SU-DHL-6 (cell line): Measurements from ENCODE around the gene SIRPA.

Experiments
- H2AFZ ChIP-seq: fragments of 200-600 bp; sonication (generic); 2 replicates; pipeline ENCODE4 v1.6.1; 2014; ENCODE audit warnings: low read depth, mild to moderate bottlenecking, moderate library complexity, mixed read lengths, antibody characterized with exemption, low read length; ENCODE audit not compliant: severe bottlenecking
- H3F3A ChIP-seq: fragments of 200-600 bp; shearing (Covaris generic); 2 replicates; pipeline ENCODE4 v1.6.0; 2016; ENCODE audit warnings: antibody characterized with exemption, mild to moderate bottlenecking; ENCODE audit not compliant: insufficient read depth
- H3K27ac ChIP-seq: fragments of 200-600 bp; sonication (generic); 2 replicates; pipeline ENCODE4 v1.5.1; 2016; ENCODE audit warnings: low read depth, mild to moderate bottlenecking, low read length, moderate library complexity, mixed read lengths
- H3K27me3 ChIP-seq: fragments of 200-600 bp; sonication (generic), shearing (Covaris generic); 2 replicates; pipeline ENCODE4 v1.6.0; 2014; ENCODE audit warnings: mild to moderate bottlenecking, low read length
- H3K36me3 ChIP-seq: fragments of 200-600 bp; sonication (generic); 2 replicates; pipeline ENCODE4 v1.6.1; 2014; ENCODE audit warnings: mild to moderate bottlenecking, low read length, mixed read lengths
- H3K4me2 ChIP-seq: fragments of 300-600, 200-600 bp; shearing (Covaris generic), sonication (generic); 2 replicates; pipeline ENCODE4 v1.6.0; 2014; ENCODE audit warnings: low read length, low read depth, mild to moderate bottlenecking; ENCODE audit not compliant: poor library complexity, severe bottlenecking
- H3K4me3 ChIP-seq: fragments of 200-600 bp; sonication (generic); 2 replicates; pipeline ENCODE4 v1.5.1; 2014; ENCODE audit warnings: antibody characterized with exemption, low read length, mild to moderate bottlenecking, mixed read lengths; ENCODE audit not compliant: insufficient read depth, poor library complexity, severe bottlenecking
- H3K79me2 ChIP-seq: fragments of 200-600 bp; sonication (generic); 2 replicates; pipeline ENCODE4 v1.6.1; 2014; ENCODE audit warnings: mild to moderate bottlenecking, low read length, moderate library complexity; ENCODE audit not compliant: insufficient read depth
- H3K9ac ChIP-seq: fragments of 200-600 bp; sonication (generic); 2 replicates; pipeline ENCODE4 v1.7.0; 2014; ENCODE audit warnings: mild to moderate bottlenecking, low read length
- H3K9me2 ChIP-seq: fragments of 200-600 bp; sonication (generic); replicated peaks from 2 replicates; pipeline ENCODE4 v1.6.1; 2014; ENCODE audit warnings: low read length; ENCODE audit not compliant: insufficient read depth
- H3K9me3 ChIP-seq: fragments of 200-600 bp; sonication (generic); 2 replicates; pipeline ENCODE4 v1.6.1; 2014; ENCODE audit warnings: low read length, mixed read lengths; ENCODE audit not compliant: insufficient read depth
- H4K20me1 ChIP-seq: fragments of 200-600 bp; sonication (generic); 2 replicates; pipeline ENCODE4 v1.6.1; 2014; ENCODE audit warnings: low read depth, mild to moderate bottlenecking, antibody characterized with exemption, low read length, moderate library complexity, mixed read lengths
- EZH2phosphoT487 ChIP-seq: fragments of 200-600 bp; sonication (generic), shearing (Covaris generic); conservative IDR thresholded peaks from 2 replicates; pipeline ENCODE4 v1.6.1; 2018; ENCODE audit warnings: mild to moderate bottlenecking, antibody characterized with exemption, low read length, moderate library complexity, mixed read lengths
- TF ChIP-seq, protein P1 (sequence below): fragments of 200-600 bp; sonication (generic); IDR thresholded peaks from one replicate; pipeline ENCODE4 v1.5.1; 2017; ENCODE audit warnings: antibody characterized with exemption, mild to moderate bottlenecking, low read length, moderate library complexity; ENCODE audit not compliant: insufficient read depth, poor library complexity, severe bottlenecking

The SIRPA gene

DNA sequence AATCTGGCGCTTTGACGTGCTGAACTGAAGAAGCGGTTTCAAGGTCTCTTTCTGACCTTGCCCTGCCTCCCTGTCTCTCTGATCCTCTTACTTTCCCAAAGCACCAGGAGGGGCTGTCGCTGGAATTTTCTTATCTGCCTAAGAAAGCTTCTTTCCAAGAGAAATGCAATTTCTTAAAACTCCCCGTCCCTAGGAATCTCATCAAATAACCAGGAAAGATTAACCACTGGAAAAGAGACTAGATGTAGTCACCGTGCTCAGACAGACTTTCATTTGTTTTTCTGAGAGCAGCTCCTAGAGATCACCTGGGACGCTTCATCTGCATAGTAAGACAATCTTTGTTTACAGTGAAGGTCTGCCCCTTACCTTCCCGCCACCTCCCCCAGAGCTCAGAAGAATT lies 60.0 kb downstream of the SIRPA start:
- Histone ChIP-seq H2AFZ (no peak overlapping the region), H3K27me3 (no peaks in the 10 kb centered on the region), H3K4me2 (no peak overlapping the region)

DNA sequence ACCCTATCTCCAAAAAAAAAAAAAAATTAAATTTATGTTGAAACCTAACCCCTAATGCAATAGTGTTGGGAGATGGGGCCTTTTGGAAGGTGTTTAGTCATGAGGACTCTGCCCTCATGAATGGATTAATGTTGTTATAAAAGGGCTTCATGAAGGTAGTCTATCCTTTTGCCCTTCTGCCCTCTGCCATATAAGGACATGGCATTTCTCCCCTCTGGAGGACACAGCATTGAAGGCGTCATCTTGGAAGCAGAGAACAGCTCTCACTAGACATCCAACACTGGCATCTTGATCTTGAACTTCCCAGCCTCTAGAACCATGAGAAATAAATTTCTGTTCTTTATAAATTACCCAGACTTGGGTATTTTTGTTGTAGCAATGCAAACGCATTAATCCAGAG lies 63.2 kb downstream of the SIRPA start:
- Histone ChIP-seq H3F3A (peaks cover 18% of the 10 kb centered on the region), H3K9me3 (no peaks in the 10 kb centered on the region), H3K79me2 (no peaks in the 10 kb centered on the region), H3K4me2 (no peak overlapping the region), H3K9me2 (no peaks in the 10 kb centered on the region), H3K4me3 (no peak overlapping the region), H3K9ac (no peak overlapping the region), H3K27ac (no peak overlapping the region), H3K36me3 (no peaks in the 10 kb centered on the region), H3K27me3 (no peaks in the 10 kb centered on the region), H2AFZ (no peak overlapping the region), H4K20me1 (no peaks in the 10 kb centered on the region)
- no peak for TF ChIP-seq EZH2phosphoT487
- TF ChIP-seq, protein P1, sequence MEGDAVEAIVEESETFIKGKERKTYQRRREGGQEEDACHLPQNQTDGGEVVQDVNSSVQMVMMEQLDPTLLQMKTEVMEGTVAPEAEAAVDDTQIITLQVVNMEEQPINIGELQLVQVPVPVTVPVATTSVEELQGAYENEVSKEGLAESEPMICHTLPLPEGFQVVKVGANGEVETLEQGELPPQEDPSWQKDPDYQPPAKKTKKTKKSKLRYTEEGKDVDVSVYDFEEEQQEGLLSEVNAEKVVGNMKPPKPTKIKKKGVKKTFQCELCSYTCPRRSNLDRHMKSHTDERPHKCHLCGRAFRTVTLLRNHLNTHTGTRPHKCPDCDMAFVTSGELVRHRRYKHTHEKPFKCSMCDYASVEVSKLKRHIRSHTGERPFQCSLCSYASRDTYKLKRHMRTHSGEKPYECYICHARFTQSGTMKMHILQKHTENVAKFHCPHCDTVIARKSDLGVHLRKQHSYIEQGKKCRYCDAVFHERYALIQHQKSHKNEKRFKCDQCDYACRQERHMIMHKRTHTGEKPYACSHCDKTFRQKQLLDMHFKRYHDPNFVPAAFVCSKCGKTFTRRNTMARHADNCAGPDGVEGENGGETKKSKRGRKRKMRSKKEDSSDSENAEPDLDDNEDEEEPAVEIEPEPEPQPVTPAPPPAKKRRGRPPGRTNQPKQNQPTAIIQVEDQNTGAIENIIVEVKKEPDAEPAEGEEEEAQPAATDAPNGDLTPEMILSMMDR = no peak

More for the DNA sequence above, 60.0 kb downstream of the SIRPA start:
- no peak overlapping the region for H3K9ac ChIP-seq
- no peaks in the 10 kb centered on the region for H4K20me1 ChIP-seq
- H3K27ac ChIP-seq = peak overlapping the region; percentile 87; the same call in 1 of the 2 replicates
- peaks cover 34% of the 10 kb centered on the region for H3F3A ChIP-seq
- no peaks in the 10 kb centered on the region for H3K9me2 ChIP-seq
- no peaks in the 10 kb centered on the region for H3K9me3 ChIP-seq
- H3K36me3 ChIP-seq = no peaks in the 10 kb centered on the region
- H3K4me3 ChIP-seq = no peak overlapping the region
- no peak for TF ChIP-seq EZH2phosphoT487
- TF ChIP-seq, protein P1 = no peak
- H3K79me2 ChIP-seq = no peaks in the 10 kb centered on the region

DNA sequence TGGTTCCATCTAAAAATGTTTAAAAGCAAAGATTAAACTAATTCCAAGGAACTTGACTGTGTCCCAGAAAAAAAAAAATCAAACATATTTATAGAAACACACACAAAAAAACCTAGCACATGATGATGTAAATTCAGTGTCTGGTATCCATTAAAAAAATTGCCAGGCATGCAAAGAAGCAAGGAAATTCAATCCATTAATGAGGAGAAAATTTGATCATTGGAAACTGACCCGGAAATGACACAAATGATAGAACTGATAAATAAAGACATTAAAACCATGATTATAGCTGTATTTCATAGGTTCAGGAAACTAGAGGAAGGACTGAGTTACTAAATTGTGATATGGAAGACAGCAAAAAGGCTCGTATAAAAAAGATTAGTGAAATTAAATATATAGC lies 63.9 kb downstream of the SIRPA start:
- H3K36me3 ChIP-seq = no peaks in the 10 kb centered on the region
- no peak overlapping the region for H3K4me2 ChIP-seq
- TF ChIP-seq EZH2phosphoT487 = no peak
- TF ChIP-seq, protein P1 = no peak
- no peaks in the 10 kb centered on the region for H3K9me2 ChIP-seq
- no peak overlapping the region for H3K9ac ChIP-seq
- H3K4me3 ChIP-seq = no peak overlapping the region
- H3F3A ChIP-seq = peaks cover 12% of the 10 kb centered on the region
- H3K9me3 ChIP-seq = no peaks in the 10 kb centered on the region
- H2AFZ ChIP-seq = no peak overlapping the region
- H3K79me2 ChIP-seq = no peaks in the 10 kb centered on the region
- H3K27ac ChIP-seq = no peak overlapping the region
- H4K20me1 ChIP-seq = no peaks in the 10 kb centered on the region
- no peaks in the 10 kb centered on the region for H3K27me3 ChIP-seq
